ENCODE data around the gene NSUN4. TPM values are rescaled to one million over a fixed set of nuclear protein-coding genes. Genes with fewer than 3 reads are reported as not detected.
A peak's percentile ranks its signal among the peaks of the same experiment; 100 is the strongest.

NSUN4 gene
- total and polyA plus RNA-seq, 9 of the 15 experiments (the other 6 are each of a cell fraction or from before 2014, with no cell fraction given): 33.4 to 60.2 (median 46.3) TPM

- TF ChIP-seq REST (IDR thresholded peaks at IDR 0.05; ENCODE audit: borderline replicate concordance) (peak; percentile 41; the same call in 1 of the 2 replicates), REST (CRISPR knock-in tag; IDR thresholded peaks at IDR 0.05; ENCODE audit: low read depth) (no peak), ZNF175 (CRISPR knock-in tag; IDR thresholded peaks at IDR 0.05; ENCODE audit: low read depth) (no peak), RBM25 (IDR thresholded peaks at IDR 0.05; ENCODE audit: low read depth, low read length, severe bottlenecking) (no peak), IFI16 (CRISPR knock-in tag; IDR thresholded peaks at IDR 0.05) (no peak), BCOR (IDR thresholded peaks at IDR 0.05) (peak; percentile 42), HBP1 (CRISPR knock-in tag; IDR thresholded peaks at IDR 0.05) (0 out of 2 replicates have a peak, but pooled peaks have one; percentile 35), TFAP4 (CRISPR knock-in tag; IDR thresholded peaks at IDR 0.05; ENCODE audit: borderline replicate concordance) (peak; percentile 86), KLF1 (tag; IDR thresholded peaks at IDR 0.05) (peak; percentile 87; the same call in 1 of the 2 replicates), RNF219 (CRISPR knock-in tag; IDR thresholded peaks at IDR 0.05) (no peak), ARID3A (IDR thresholded peaks at IDR 0.05; ENCODE audit: borderline replicate concordance, low read depth, low read length) (0 out of 2 replicates have a peak, but pooled peaks have one; percentile 13), SIRT6 (IDR thresholded peaks at IDR 0.05; ENCODE audit: low read depth, low read length) (no peak)
Measured at GRCh38 chr1:46340404-46341221, at the start of gene NSUN4 (continued).
